Endothelial cell of umbilical vein (primary cell): ENCODE measurements around the gene ZNF503.

Experiments
- CTCF ChIP-seq, 2 donors: IDR thresholded peaks; 1 replicate in 1 of 2; 2 replicates in 1 of 2; pipeline ENCODE4 v1.5.1; 2011; ENCODE audit warnings: low read length in 2 of 2, mild to moderate bottlenecking in 2 of 2, moderate library complexity in 2 of 2, control low read depth in 1 of 2, inconsistent platforms in 1 of 2, low read depth in 1 of 2; ENCODE audit not compliant: insufficient read depth in 1 of 2; ENCODE audit errors: extremely low read depth in 1 of 2
- EZH2 ChIP-seq: IDR thresholded peaks from 2 replicates; pipeline ENCODE4 v1.6.1; 2012; ENCODE audit warnings: borderline replicate concordance, low read depth, mild to moderate bottlenecking, moderate library complexity, low read length, inconsistent platforms; ENCODE audit not compliant: severe bottlenecking
- FOS ChIP-seq: IDR thresholded peaks from 2 replicates; pipeline ENCODE4 v1.6.1; 2011; ENCODE audit warnings: mild to moderate bottlenecking, low read length, moderate library complexity, borderline replicate concordance; ENCODE audit not compliant: insufficient read depth
- JUN ChIP-seq: IDR thresholded peaks from 2 replicates; pipeline ENCODE4 v1.6.1; 2011; ENCODE audit warnings: borderline replicate concordance, low read depth; ENCODE audit not compliant: insufficient read length, insufficient read depth
- MYC ChIP-seq: IDR thresholded peaks from one replicate; pipeline ENCODE4 v1.6.1; 2011; ENCODE audit warnings: mild to moderate bottlenecking, low read depth, low read length
- POLR2A ChIP-seq: IDR thresholded peaks from 2 replicates; pipeline ENCODE4 v1.6.1; 2012; ENCODE audit warnings: low read depth, mild to moderate bottlenecking, control low read depth, low read length
- POLR2AphosphoS5 ChIP-seq: IDR thresholded peaks from 2 replicates; pipeline ENCODE4 v1.6.1; 2012; ENCODE audit warnings: low read depth, mild to moderate bottlenecking, control low read depth, low read length, moderate library complexity; ENCODE audit not compliant: insufficient read depth

GRCh38 chr10:75450644-75451640 is 49.4 kb upstream of the ZNF503 start:
- no peak for TF ChIP-seq CTCF (IDR thresholded peaks at IDR 0.05; ENCODE audit: extremely low read depth in 1 of 2, insufficient read depth in 1 of 2, low read depth in 1 of 2, low read length in 2 of 2)
- no peak for TF ChIP-seq EZH2
- no peak for TF ChIP-seq POLR2A
- TF ChIP-seq JUN, result no peak
- no peak for TF ChIP-seq FOS
- no peak for TF ChIP-seq POLR2AphosphoS5
- no peak for TF ChIP-seq MYC
